Stimulated activated CD8-positive, alpha-beta memory T cell treated with anti-CD3 and anti-CD28 coated beads, Interleukin-15, amount 100 ng/mL, for 1 hour (primary cell): ENCODE data around the gene CNIH2.
A peak's percentile ranks its signal among the peaks of the same experiment; 100 is the strongest.
"Not testable (repeated sequence)": the region's sequence is repeated elsewhere in the genome, so short reads cannot be mapped to it uniquely, and the experiment has no call there.

Experiments used
- DNase-seq: peaks from one replicate; pipeline ENCODE4 v3.0.0-alpha.2; 2020; ENCODE audit warnings: low read depth

Gene CNIH2

DNA sequence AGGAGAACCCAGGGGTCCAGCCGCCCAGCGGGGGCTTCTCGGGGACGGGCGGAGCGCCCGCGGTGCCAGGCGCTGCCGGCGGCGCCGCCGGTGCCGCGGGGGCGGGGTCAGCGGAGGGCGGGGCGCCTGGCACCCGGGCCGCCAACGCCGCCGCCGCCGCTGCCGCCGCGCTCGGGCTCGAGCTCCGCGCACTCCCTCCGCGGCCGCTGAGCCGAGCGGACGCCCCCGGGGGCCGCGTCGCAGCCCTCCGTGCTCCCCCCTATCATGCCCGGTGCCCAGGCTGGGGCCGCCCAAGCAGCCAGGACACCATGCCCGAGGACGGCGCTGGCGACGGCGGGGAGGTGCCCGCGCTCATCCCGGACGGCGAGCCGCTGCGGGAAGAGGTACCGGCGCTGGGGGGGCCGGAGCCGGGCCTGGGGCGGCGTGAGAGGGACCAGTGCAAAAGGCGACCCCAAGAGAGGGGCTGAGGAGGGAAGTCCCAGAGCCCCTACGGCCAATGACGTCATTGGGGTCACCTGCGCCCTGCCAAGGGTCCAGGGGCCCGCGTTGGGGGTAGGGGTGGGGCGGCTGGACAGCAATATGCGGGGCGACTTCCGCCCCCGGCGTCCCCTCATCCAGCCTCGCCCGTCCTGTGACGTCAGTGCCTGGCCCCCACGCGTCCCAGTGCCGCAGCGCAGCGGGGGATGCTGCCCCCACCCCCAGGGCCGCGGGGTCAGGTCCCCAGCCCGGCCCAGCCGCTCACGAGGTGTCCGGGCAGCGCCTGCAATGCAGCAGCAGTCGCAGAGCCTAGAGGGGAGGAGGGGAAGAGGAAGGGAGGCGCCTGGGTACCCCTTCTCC is 13.9 kb downstream of the CNIH2 start, which contains the start of gene TMEM151A:
Gene TMEM151A (plus strand): TSS at position 189 of the 837 bp plus-strand sequence. CDS start 120 bp downstream, at position 309.
- DNase-seq, result no peak

DNA sequence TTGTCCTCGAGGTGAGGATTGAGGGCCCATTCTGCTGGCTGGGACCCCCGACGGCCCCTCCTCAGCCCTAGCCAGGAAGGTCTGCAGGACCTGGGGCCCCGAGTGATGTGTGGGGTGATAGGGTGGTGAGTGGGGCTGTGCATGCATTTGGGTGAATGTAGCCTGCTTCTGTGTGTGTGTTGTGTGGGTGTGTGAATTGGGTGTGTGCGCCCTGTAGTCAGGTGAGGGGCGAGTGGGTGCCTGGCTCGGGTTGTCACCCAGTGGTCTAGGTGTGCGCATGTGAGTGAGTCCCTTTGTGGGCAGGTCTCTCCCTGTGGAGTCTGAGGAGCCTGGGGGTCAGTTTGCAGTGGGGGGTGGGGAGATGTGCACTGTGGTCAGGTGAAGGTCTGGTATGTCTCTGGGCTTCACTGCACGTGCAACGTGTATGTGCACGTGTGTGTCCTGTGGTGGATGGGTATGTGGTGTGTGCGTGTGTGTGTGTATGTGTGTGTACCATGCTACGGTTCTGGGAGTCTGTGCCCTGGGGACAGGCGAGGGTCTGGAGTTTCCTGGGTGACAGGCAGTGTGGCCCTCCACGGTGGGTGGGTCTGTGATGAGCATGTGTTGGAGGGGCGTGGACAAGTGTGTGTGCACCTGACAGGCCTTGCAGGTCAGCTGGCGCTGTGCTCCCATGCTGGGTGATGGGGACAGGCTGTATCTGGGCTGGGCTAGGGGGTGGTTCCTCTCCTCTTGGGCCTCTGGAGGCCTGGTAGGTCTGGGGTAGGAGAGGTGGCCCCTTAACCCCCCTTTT is 14.8 kb downstream of the CNIH2 start:
- DNase-seq, result no peak

DNA sequence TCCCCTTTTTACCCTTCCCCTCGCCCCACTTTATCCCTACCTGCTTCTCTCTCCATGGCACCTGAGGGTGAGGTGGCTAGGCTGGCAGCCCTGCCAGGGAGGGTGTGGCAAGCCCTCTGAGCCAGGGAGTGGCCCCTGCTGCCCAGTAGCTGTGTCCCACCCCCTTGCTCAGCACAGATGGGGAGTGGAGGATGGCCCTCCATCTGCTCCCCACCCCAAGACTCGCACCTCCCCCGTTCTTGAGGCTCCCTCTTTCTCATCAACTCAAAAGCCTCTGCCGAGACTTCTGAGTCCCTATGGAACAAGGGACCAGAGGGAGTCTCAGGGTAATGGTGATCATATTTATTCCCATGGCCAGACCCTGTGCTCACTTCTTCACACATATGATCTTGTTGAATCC is 15.4 kb downstream of the CNIH2 start:
- no peak for DNase-seq

DNA sequence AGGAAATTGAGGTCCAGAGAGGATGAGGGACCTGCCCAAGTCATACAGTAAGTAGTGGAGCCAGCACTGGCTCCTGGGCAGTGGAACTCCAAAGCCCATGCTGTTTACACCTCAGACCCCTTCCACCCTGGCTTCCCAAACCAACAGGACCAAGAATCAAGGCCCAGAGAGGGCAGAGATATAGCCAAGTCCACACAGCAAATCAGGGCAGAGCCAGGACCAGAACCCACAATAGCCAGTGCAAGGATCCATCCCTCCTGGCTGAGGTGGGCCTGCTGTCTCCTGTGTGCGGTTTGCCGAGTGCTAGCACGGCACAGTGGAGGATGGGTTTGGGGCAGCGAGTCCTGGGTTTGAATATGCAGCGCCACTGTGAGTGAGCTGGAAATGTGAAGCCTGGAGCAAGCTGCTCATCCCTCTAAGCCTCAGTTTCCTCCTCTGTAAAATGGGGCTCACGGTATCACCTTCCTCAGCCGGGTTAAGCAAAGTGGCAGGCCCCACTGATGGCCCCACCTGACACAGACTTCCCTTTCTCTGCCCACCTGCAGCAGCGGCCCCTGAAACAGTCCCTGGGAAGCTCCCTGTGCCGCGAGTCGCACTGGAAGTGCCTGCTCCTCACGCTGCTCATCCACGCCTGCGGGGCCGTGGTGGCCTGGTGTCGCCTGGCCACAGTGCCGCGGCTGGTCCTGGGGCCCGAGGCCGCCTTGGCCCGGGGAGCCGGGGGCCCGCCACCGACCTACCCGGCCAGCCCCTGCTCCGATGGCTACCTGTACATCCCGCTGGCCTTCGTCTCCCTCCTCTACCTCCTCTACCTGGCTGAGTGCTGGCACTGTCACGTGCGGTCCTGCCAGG is 16.0 kb downstream of the CNIH2 start:
- DNase-seq, result no peak

DNA sequence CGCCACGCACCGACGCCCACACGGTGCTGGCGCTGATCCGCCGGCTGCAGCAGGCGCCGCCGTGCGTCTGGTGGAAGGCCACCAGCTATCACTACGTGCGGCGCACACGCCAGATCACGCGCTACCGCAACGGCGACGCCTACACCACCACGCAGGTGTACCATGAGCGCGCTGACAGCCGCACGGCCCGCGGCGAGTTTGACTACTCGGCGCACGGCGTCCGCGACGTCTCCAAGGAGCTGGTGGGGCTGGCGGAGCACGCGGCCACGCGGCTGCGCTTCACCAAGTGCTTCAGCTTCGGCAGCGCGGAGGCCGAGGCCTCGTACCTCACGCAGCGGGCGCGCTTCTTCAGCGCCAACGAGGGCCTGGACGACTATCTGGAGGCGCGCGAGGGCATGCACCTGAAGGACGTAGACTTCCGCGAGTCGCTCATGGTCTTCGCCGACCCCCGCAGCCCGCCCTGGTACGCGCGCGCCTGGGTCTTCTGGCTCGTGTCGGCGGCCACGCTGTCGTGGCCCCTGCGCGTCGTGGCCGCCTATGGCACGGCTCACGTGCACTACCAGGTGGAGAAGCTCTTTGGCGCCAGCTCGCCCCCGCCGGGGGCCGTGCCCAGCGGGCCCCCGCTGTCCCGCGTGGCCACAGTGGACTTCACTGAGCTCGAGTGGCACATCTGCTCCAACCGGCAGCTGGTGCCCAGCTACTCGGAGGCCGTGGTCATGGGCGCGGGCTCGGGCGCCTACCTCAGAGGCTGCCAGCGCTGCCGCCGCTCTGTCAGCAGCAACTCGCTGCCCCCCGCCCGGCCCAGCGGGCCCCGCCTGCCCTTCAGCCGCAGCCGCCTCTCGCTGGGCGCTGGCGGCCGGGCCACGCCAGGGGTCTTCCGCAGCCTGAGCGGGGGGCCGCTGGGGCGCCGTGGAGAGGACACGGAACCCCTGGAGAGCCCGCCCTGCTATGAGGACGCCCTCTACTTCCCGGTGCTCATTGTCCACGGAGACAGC is 16.9 kb downstream of the CNIH2 start:
- no peak for DNase-seq

DNA sequence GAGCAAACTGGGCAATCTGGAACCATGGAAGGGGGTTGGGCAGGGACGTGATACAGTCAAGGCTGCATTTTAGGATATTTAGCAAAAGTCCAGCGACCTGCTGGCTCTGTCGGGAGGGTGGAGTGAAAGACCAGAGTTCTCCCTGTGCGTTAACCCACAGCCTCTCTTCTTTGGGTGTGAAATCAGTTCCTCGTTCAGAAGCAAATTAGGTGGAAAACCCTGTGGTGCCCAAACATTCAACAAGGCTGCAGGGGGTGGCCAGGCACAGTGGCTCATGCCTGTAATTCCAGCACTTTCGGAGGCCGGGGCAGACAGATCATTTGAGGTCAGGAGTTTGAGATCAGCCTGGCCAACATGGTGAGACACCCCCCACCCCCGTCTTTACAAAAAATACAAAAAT is 19.6 kb downstream of the CNIH2 start:
- no peak for DNase-seq

DNA sequence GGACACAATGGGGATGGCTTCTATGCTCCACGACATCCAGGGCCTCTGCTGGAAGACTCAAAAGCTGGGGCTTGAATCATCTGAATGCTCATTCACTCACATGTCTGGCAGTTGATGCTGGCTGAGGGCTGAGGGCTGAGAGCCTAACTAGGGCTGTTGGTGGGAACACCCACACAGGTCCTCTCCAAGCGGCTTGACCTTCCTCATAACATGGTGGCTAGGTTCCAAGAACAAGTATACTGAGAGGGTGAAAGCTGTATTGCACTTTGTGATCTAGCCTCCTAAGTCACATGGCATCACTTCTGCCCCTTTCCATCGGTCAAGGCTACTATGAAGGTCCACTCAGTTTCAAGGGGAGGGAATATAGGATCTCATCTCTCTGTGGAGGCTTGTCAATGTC is 21.2 kb downstream of the CNIH2 start:
- DNase-seq, result no peak

DNA sequence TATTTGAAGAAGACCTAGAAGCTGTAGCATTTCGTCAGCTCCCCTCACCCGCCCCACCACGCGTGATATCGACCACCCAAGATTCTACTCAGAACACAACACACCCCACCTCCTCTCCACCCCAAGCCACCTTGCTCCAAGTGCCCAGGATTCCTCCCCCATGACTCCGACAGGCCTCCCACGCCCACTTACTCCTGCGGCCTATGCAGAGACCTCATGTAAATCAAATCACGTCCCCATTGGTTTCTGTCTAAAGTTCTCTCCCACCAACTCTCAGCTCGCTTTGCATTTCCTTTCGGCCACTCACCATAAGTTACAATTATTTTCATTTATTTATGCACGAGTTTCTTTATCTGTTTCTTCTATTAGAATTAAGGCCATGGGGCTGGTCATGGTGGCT is 24.7 kb downstream of the CNIH2 start:
- no peak for DNase-seq

DNA sequence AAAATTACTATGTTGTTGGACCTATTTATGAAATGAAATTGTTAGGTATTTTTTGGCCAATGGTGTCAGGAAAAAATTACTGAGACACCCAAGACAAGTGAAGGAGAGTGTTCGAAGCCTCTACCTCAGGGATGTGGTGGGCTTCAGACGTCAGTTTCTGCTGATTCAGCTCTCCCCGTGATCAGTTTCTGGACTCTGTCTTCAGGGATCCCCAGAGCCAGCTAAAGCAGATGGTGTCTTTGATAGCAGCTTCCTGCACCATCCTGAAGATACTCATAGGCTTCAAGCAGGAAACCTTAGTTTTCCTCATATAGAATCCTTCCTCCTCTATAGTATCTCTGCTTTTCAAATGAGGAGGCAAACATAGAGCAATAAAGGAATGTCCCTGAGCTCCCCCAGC is 31.5 kb downstream of the CNIH2 start:
- DNase-seq, result no peak

DNA sequence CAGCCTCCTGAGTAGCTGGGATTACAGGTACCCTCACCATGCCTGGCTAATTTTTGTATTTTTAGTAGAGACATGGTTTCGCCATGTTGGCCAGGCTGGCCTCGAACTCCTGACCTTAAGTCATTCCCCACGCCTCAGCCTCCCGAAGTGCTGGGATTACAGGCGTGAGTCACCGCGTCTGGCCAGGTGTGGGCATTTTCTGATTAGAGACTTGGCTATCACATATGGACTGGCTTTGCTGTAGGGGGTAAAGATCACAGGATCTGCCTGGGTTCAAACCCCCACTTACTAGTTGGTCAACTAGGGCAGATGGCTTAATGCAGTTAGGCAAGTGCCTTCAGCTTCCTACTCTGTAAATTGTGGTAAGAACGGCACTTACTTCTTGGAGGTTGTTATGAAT is 32.3 kb downstream of the CNIH2 start:
- DNase-seq, result no peak

DNA sequence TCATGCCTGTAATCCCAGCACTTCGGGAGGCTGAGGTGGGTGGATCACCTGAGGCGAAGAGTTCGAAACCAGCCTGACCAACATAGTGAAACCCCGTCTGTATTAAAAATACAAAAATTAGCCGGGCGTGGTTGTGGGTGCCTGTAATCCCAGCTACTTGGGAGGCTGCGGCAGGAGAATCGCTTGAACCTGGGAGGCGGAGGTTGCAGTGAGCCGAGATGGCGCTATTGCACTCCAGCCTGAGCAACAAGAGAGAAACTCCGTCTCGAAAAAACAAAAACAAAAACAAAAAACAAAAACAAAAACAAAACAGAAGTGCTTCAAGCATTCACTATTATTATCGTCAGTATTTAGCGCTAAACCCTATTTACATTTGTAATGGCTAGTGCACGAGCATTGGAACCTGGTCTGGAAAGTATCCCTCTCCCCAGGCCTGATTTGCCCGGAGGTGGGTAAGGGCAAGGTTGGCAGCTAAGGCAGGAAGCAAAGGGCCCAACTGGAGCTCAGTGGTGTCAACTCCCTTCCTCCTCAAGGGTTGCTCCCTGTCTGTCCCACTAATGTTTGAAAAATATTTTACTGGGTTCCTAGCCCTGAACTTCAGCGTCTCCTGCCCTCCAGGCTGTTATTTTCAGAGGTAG is 32.9 kb downstream of the CNIH2 start:
- not testable (repeated sequence) for DNase-seq

DNA sequence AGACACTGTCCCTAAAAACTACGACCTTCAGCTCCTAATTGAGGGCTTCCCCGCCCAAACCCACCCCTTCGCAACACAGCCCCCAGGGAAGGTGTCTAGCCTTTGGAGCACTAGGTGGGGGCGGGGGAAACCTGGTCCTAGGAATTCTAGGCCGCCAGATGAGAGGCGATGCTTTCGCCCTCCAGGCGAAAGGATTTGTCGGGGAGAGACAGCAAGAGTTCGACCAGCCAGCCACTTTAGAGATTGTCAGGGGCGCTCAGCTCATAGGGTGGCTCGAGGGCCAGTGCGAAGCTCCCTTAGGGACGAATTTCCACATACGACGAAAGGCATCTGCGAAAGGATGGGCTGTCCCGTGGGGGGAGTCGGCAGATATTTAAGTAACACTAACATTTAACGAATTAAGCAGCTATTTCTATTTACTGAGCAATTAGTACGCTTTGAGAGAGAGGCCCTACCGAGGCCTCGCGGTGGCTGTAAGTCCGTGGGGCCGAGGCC is 33.5 kb downstream of the CNIH2 start:
- no peak for DNase-seq

DNA sequence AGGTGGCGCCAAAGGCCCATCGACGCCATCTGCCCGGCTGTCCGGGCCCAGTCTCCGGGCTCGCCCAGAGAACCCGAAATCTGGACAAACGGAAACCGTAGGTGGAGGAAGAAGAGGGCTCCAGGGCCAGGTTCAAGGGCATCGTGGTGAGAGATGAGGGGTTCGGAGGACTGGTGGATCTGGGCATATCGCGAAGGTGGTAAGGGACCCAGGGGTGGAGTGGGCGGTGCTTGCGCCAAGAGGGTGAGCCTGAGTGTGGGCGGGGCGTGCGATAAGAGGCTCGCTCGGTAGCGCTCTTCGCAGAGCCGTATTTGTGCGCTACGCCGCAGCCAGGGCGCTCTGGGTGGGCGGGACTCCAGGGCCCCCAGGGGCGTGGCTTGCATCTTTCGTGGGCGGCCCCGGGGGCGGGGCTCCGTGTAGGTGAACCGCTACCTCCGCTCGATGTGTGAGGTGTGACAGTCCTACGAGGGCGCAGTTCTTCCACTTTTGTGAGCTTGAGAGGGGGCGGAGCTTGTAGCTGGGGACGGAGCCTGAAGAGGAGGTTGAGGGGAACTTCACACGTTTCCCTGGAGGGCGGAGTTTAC is 34.1 kb downstream of the CNIH2 start:
- DNase-seq, result peak; percentile 96

DNA sequence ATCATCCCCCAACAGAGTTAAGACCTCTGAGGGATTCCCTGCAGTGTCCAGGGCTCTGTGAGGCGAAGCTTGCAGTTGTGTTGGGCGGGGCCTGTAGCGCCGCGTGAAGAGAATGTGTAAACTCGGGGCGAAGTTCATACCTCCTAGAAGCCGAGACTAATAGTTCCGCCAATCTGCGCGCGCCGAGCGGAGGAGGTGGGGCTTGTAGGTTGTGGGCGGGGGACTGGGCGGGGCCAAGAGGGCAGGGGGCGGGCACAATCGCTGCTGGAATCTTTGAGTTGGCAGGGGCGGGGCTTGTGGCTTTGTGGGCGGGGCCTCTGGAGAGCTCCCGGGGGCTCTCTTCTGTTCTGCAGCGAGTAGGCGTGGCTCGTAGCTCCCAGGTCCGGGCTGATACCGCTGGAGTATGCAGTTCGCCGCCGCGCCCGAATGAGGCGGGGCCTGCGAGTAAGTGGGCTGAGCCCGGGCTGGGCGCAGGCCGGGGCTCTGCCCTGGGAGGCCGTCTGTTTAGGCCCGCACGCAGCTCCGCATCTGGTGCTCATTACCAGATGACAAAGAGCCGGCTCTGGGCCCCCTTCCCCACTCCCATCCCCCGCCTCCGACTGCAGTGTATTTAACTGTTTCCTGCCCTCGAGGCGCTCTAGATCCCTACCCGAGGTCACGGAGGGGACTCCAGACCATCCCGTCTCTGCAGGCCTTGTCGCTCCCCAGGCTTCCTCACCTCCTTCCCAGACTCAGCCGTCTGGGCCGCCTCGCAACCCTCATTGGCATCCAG is 34.8 kb downstream of the CNIH2 start:
- peak; percentile 97 for DNase-seq

DNA sequence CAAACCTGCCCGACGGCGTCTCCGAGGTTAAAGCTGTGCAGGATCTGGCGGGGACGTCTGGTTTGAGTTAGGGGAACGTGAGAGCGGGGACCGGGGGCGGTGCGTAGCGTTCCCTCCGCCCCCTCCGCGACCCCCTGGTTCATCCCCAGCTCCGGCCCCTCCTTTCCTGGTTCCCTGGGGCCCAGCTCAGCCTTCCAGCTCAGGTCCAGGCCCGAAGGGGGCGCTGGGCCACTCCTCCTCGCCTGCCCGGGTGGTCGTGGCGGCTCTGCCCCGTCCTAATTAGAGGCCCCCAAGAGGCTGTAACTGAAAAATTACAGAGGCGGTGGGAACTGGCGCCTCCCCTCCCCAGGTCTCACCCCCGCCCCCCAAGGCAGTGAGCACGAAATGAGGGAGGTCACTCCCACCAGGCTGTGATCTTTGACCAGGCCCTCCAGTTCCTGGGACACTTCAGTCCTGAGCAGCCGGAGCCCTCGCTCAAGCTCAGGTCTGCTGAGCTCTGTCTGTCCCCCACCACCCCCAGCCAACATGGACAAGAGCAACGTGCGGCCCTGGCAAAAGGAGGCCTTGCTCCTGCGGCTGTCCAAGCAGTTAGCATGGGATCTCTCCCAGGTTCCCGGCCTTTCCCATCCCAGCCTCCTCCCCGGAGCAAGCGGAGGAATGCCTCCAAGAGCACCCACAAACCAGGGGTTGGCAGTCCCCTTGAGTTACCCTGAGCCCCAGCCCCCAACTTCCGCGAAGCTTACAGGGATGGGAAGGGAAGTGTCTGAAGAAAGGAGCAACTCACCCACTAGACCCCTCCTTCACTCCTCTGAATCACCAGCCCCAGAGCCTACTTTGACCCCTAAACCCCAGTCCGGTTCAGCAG is 35.6 kb downstream of the CNIH2 start:
- DNase-seq, result no peak

DNA sequence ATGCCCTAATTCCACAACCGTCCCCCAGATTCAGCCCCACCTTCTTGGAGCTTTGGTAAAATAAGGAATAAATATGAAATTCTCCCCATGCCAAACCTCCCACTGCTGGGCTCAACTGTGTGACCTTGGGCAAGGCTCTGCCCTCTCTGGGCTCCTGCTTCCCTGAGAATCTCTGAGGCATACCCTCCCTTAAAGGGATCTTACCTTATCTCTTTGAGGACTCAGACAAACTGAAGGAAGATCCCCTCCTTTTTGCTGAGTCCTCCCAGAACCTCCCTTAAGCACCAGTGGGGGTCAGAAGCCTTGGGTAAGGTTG is 36.2 kb downstream of the CNIH2 start:
- no peak for DNase-seq

DNA sequence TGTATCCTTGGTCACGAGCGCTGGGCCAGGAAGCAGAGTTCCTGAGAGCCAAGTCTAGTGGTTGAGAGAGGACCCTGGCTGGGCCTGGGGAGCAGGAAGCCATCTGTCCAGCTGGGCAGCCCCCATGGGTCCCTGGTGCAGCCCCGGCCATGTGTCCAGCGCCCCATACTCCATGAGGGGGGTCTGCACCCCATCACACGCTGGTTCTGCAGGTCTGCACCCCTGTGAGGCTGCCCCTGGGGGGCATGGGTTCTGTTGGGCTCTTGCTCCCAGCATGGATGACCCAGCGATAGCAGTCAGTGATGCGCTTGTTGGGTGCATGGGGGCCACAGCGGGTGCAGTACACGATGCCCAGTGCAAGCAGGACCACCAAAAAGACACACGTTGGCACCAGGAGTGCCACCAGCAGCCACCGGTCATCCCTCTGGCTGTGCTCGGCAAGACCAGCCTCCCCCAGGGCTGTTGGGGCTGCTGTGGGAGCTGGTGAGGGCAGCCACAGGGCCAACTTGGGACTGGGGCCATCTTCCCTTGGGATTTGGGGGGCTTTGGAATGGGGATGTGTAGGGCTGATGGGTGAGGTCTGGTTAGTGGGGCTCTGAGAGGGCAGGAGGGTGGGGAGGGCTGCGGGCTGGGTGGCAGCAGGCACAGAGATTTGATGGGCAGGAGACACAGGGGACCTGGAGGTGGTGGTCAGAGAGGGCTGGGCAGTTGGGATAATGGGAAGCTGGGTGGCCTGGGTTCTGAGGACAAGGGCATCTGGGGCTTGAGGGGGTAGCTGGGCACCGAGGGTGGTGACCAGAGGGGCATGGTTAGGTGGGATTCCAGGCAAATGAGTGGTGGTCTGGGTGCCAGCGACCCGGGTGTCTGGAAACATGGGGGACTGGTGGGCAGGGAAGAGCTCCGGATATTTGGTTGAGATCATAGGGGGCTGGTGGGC is 36.9 kb downstream of the CNIH2 start:
- DNase-seq, result no peak
